Astrocyte (in vitro differentiated cells and primary cell): ENCODE data around the gene DCTPP1. TPM values are rescaled to one million over a fixed set of nuclear protein-coding genes. Genes with fewer than 3 reads are reported as not detected.

ENCODE experiments used
- DNase-seq: peaks from one replicate; pipeline ENCODE4 v3.0.0-alpha.2; 2010; ENCODE audit warnings: low read depth
- FAIRE-seq: peaks from 2 replicates; lab custom pipeline; 2011; peaks lifted over from hg19 to GRCh38; lab: Jason Lieb, UNC
- H2AFZ ChIP-seq: 2 replicates; pipeline ENCODE4 v1.6.0; 2012; ENCODE audit warnings: low read depth, low read length, inconsistent platforms
- H3K27ac ChIP-seq: 2 replicates; pipeline ENCODE4 v1.5.1; 2011; ENCODE audit warnings: low read depth, low read length, inconsistent platforms
- H3K27me3 ChIP-seq: 2 replicates; pipeline ENCODE4 v1.6.0; 2011; ENCODE audit warnings: low read length, inconsistent platforms; ENCODE audit not compliant: insufficient read depth
- H3K36me3 ChIP-seq: 2 replicates; pipeline ENCODE4 v1.5.1; 2011; ENCODE audit warnings: low read length, inconsistent platforms; ENCODE audit not compliant: insufficient read depth
- H3K4me1 ChIP-seq: 2 replicates; pipeline ENCODE4 v1.5.1; 2011; ENCODE audit warnings: low read length, inconsistent platforms; ENCODE audit not compliant: insufficient read depth
- H3K4me2 ChIP-seq: 2 replicates; pipeline ENCODE4 v1.6.0; 2012; ENCODE audit warnings: low read length, inconsistent platforms
- H3K4me3 ChIP-seq: 2 replicates; pipeline ENCODE4 v1.5.1; 2011; ENCODE audit warnings: low read depth, mild to moderate bottlenecking, low read length, inconsistent platforms; ENCODE audit not compliant: insufficient read depth
- H3K79me2 ChIP-seq: 2 replicates; pipeline ENCODE4 v1.6.0; 2012; ENCODE audit warnings: mild to moderate bottlenecking, low read length, inconsistent platforms; ENCODE audit not compliant: insufficient read depth
- H3K9ac ChIP-seq: 2 replicates; pipeline ENCODE4 v1.6.0; 2012; ENCODE audit warnings: mild to moderate bottlenecking, low read length, inconsistent platforms
- H3K9me3 ChIP-seq: 2 replicates; pipeline ENCODE4 v1.5.1; 2012; ENCODE audit warnings: low read depth, mild to moderate bottlenecking, low read length, inconsistent platforms; ENCODE audit not compliant: insufficient read depth
- H4K20me1 ChIP-seq: 2 replicates; pipeline ENCODE4 v1.6.0; 2012; ENCODE audit warnings: low read length, inconsistent platforms; ENCODE audit not compliant: insufficient read depth
- H3K27ac Mint-ChIP-seq: one replicate; pipeline ENCODE4 v1.8.0; 2021; ENCODE audit warnings: mild to moderate bottlenecking, mixed read lengths; ENCODE audit not compliant: unreplicated experiment
- H3K27me3 Mint-ChIP-seq: one replicate; pipeline ENCODE4 v1.8.0; 2021; ENCODE audit warnings: low read depth, mixed read lengths; ENCODE audit not compliant: unreplicated experiment
- H3K36me3 Mint-ChIP-seq: one replicate; pipeline ENCODE4 v1.8.0; 2021; ENCODE audit warnings: low read depth, mixed read lengths; ENCODE audit not compliant: unreplicated experiment
- H3K4me1 Mint-ChIP-seq: one replicate; pipeline ENCODE4 v1.8.0; 2021; ENCODE audit warnings: low read depth, mixed read lengths; ENCODE audit not compliant: unreplicated experiment
- H3K4me3 Mint-ChIP-seq: one replicate; pipeline ENCODE4 v1.8.0; 2021; ENCODE audit warnings: mild to moderate bottlenecking, moderate library complexity, mixed read lengths; ENCODE audit not compliant: unreplicated experiment
- H3K9me3 Mint-ChIP-seq: one replicate; pipeline ENCODE4 v1.8.0; 2021; ENCODE audit warnings: mild to moderate bottlenecking, mixed read lengths; ENCODE audit not compliant: unreplicated experiment
- CTCF ChIP-seq: IDR thresholded peaks from 2 replicates; pipeline ENCODE4 v1.5.1; 2011; ENCODE audit warnings: low read depth, mild to moderate bottlenecking, inconsistent platforms, low read length, moderate library complexity; ENCODE audit not compliant: insufficient read depth
- EZH2 ChIP-seq: IDR thresholded peaks from 2 replicates; pipeline ENCODE4 v1.6.1; 2012; ENCODE audit warnings: mild to moderate bottlenecking, low read length, inconsistent platforms; ENCODE audit not compliant: insufficient read depth
- total RNA-seq: library from RNA; stranded (reverse); gene quantifications from 2 replicates; pipeline ENCODE4 v1.2.1, GENCODE V29; 2021

DCTPP1 gene
- total RNA-seq, 1 donor from 2014 or later, result 36.5 TPM

- FAIRE-seq, result no peak
- peaks cover 50% of the 10 kb centered on the region for H4K20me1 ChIP-seq
These were observed 20.4 kb downstream of the DCTPP1 start for GRCh38 chr16:30409125-30410060.

GRCh38 chr16:30407804-30408534, 21.9 kb downstream of the DCTPP1 start:
- peaks cover 14% of the 10 kb centered on the region for H3K36me3 ChIP-seq
- Mint-ChIP-seq H3K36me3 (peaks cover 2% of the 10 kb centered on the region), H3K4me3 (peak overlapping the region; percentile 85), H3K27me3 (no peaks in the 10 kb centered on the region), H3K4me1 (peaks cover 14% of the 10 kb centered on the region), H3K9me3 (no peaks in the 10 kb centered on the region), H3K27ac (peak overlapping the region; percentile 43)
- H3K4me2 ChIP-seq, result peak overlapping the region; percentile 96
- H3K79me2 ChIP-seq, result peaks cover 40% of the 10 kb centered on the region
- peak overlapping the region; percentile 84 for H3K27ac ChIP-seq
- H4K20me1 ChIP-seq, result peaks cover 39% of the 10 kb centered on the region
- H3K9me3 ChIP-seq, result no peaks in the 10 kb centered on the region
- peak overlapping the region; percentile 69 for H3K4me3 ChIP-seq
- no peak for TF ChIP-seq EZH2
- no peak for TF ChIP-seq CTCF
- no peak for FAIRE-seq
- no peak for DNase-seq
- peak overlapping the region; percentile 90 for H3K9ac ChIP-seq
- H2AFZ ChIP-seq, result peak overlapping the region; percentile 95
- peaks cover 21% of the 10 kb centered on the region for H3K4me1 ChIP-seq
- H3K27me3 ChIP-seq, result no peaks in the 10 kb centered on the region

More at GRCh38 chr16:30409125-30410060, 20.4 kb downstream of the DCTPP1 start:
- Histone ChIP-seq H3K4me1 (peaks cover 21% of the 10 kb centered on the region), H3K4me3 (peak overlapping the region; percentile 26), H3K4me2 (peak overlapping the region; percentile 96), H3K27me3 (no peaks in the 10 kb centered on the region), H3K79me2 (peaks cover 46% of the 10 kb centered on the region), H2AFZ (no peak overlapping the region), H3K9me3 (no peaks in the 10 kb centered on the region), H3K27ac (no peak overlapping the region), H3K9ac (peak overlapping the region; percentile 26), H3K36me3 (peaks cover 14% of the 10 kb centered on the region)
- peak overlapping the region; percentile 26 for H3K27ac Mint-ChIP-seq
- DNase-seq, result peak; percentile 49
- H3K36me3 Mint-ChIP-seq, result peaks cover 5% of the 10 kb centered on the region
- H3K4me1 Mint-ChIP-seq, result peaks cover 14% of the 10 kb centered on the region
- H3K9me3 Mint-ChIP-seq, result no peaks in the 10 kb centered on the region
- H3K4me3 Mint-ChIP-seq, result peak overlapping the region; percentile 85
- TF ChIP-seq EZH2 (no peak), CTCF (peak; percentile 97)
- no peaks in the 10 kb centered on the region for H3K27me3 Mint-ChIP-seq
